HG02623 (cell line): Measurements from ENCODE around the gene ZNF335.
A peak's percentile ranks its signal among the peaks of the same experiment; 100 is the strongest.
"Not testable (repeated sequence)": the region's sequence is repeated elsewhere in the genome, so short reads cannot be mapped to it uniquely, and the experiment has no call there.

ENCODE experiments used
- ATAC-seq: cut with Tn5 transposase; IDR thresholded peaks from one replicate; pipeline ENCODE4 v1.9.1; 2021; ENCODE audit warnings: moderate library complexity; ENCODE audit not compliant: unreplicated experiment

Gene ZNF335

GRCh38 chr20:45911486-45912343, 60.3 kb downstream of the ZNF335 start, which contains the start of gene PLTP:
Gene PLTP, minus strand, starts transcription at chr20:45912155. Its CDS starts 703 bp downstream, at chr20:45911452.
- ATAC-seq = no peak

DNA sequence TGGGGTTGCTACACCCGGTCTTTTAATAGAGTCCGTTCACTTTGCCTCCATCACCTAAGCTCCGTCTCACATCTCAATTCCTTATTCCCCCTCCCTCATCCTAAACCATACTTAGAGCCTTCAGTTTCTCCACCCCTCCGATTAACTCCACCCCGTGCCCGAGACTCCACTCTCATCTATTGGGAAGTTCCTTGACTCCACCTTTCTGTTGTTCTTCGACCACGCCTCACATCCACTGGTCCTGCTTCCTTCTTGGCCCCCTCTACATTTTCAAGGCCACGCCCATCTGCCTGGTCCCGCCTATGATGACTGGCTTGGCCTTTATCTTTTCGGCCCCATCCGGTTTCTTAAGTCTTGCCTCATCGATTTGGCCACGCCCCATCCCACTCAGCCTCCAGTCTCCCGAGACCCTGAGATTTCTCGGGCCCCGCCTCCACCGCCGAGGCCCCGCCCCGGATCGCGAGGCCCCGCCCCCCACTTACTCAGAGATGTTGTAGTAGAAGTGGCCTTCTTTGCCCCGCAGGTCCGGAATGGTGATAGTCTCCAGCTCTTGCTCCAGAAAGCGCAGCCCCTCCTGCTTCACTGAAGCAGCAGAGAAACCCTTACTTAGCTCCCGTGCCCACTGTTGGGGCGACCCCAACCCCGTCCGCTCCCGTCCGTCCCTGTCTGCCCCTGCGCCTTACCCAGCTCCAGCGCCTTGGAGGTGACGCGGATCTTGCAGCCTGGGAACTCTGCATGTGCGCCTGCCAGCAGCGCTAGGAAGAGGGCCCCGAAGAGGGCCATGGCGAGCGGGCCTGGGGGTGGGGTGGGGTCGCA, 61.1 kb downstream of the ZNF335 start:
- ATAC-seq = peak; percentile 84

DNA sequence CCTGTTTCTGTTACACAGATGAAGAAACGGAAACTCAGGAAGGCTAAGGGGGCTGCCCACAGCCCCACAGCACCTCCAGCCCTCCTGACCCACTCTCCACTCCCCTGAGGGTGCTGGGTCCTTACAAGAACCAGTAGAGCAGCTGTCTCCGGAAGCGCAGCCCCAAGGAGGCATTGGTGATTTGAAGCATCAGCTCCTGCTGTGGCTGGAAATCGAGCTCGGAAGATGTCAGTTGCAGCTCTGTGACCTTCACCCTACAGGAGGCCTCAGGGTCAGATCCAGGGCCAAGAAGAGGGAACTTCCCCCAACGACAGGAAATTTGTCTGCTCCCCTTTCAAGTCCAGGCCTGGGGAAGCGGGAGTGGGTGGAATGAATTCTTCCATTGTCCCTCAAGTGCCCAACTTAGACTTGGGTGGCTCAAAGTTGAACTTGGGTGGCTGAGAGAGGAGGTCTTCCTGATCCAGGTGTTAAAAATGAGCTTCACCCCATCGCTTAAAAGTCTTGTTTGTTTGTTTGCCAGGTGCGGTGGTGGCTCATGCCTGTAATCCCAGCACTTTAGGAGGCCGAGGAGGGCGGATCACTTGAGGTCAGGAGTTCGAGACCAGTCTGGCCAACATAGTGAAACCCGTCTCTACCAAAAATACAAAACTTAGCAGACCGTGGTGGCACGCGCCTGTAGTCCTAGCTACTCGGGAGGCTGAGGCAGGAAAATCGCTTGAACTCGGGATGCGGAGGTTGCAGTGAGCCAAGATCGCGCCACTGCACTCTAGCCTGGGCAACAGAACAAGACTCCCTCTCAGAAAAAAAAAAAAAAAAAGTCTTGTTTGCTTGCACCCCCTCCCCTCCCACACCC, 62.0 kb downstream of the ZNF335 start:
- ATAC-seq = no peak

DNA sequence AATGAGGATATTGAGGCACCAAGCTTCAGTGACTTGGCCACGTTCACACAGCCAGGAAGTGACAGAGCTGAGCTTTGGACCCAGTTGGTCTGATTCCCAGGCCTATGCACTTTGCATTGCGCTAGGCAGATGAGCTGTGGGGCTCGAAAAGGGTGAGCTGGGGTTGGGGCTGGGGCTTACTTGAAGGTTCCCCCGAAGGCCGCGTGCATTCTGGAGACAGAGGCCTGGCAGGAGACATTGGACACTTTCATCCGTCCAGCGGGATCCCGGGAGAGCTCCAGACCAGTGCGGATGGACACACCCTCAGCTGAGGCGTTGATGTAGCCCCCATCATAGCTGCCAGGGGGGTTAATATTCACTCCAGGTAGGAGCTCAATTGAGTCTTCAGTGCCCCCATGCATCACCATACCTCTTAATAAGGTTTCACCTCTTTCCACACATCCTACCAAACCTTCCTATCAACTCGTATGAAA, 62.6 kb downstream of the ZNF335 start:
- ATAC-seq = no peak

- no peak for ATAC-seq
These were observed 63.9 kb downstream of the ZNF335 start for GRCh38 chr20:45908084-45908483.

DNA sequence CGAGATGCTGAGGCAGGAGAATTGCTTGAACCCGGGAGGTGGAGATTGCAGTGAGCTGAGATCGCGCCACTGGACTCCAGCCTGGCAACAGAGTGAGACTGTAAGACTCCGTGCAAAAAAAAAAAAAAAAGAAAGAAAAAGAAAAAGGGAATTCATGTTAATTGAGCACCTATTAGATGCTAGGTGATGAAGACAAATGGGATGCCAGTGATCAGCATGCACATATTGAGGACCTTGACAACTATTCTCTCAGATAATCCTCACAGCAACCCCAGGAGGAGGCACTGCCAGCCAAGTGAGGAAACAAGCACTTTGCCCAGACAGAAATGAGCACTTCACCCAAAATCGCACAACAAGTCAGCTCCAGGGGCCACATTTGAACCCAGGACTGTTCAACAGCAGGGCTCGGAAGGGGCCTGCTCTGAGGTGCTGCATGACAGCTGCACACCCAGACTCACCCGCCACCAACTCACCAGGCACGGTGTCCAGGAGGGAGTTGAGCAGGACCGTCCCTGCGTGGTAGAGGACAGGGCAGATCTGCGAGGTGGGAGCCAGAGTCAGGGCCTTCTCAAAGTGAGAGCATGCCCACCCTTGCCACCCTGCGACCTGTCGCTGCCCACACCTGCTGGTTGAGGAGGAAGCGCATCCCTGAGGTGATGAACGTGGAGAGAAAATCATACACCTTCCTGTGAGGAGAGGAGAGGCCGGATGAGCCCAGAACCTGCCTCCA, 64.6 kb downstream of the ZNF335 start:
- ATAC-seq = no peak

- no peak for ATAC-seq
These were observed 66.4 kb downstream of the ZNF335 start for GRCh38 chr20:45905505-45906079.

- ATAC-seq = no peak
These were observed 67.2 kb downstream of the ZNF335 start for GRCh38 chr20:45904583-45905504.

DNA sequence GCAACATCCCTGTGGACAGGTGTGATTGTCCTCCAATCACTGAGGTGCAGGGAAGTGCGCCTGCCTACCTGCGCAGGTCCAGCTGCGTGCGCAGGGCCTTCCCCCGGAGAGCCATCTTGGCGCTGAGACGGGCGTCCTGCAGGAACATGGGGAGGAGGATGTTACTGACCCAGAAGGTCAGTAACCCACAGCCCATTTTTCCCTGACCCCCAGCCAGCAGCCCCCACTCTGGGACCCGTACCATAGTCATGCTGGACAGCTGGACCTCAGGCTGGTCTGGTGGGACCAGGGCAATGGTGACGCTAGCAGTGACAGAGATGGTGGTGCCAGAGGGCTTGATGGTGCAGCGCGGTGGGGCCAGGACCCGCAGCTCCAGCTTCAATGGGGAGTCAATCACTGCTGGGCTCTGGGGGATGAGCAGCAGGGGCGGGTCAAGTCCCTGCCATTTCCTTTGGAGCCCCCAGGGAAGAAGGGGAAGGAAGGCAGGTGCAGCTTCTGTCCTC, 69.8 kb downstream of the ZNF335 start:
- ATAC-seq = no peak

- not testable (repeated sequence) for ATAC-seq
These were observed 70.7 kb downstream of the ZNF335 start for GRCh38 chr20:45901332-45901731.

DNA sequence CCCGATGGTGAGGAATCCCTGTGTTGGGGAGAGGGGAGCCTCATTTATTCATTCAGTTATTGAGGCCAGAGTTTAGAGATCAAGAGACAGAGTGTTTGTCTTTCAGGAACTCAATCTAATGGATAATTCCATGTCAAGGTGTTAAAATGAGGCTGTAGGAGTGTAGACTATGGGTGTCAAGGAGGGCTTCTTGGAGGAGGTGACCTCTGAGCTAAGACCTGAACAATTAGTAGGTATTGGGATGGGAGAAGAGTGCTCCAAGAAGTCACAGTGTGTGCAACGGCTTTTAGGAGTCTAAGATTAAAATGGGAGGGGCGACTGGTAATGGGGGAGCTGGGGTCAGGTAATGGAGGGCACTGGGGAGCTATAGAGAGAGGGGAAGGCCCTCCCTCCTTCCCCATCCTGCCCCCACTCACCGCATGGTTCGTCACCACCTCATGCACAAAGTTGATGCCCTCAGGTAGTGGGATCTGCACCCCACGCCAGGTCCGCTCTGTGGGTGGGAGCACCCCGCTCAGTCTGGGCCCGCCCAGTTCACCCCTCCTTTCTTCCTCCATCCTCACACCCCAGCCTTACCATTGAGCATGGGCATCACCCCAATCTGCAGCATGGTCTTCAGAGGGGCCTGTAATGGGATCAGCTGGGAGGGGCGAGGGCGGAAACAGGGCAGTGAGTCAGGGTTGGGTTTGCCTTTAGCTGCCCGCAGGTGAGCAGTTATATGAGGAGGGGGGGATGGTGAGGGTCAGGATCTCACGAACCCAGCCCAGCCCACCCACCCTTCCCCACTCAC, 72.8 kb downstream of the ZNF335 start:
- no peak for ATAC-seq
